ENCODE results near the gene MAST3. TPM values are rescaled to one million over a fixed set of nuclear protein-coding genes. Genes with fewer than 3 reads are reported as not detected.
A peak's percentile ranks its signal among the peaks of the same experiment; 100 is the strongest.

Gene MAST3
- total RNA-seq, 2 donors from 2014 or later, result 5.8 to 7.5 TPM

DNA sequence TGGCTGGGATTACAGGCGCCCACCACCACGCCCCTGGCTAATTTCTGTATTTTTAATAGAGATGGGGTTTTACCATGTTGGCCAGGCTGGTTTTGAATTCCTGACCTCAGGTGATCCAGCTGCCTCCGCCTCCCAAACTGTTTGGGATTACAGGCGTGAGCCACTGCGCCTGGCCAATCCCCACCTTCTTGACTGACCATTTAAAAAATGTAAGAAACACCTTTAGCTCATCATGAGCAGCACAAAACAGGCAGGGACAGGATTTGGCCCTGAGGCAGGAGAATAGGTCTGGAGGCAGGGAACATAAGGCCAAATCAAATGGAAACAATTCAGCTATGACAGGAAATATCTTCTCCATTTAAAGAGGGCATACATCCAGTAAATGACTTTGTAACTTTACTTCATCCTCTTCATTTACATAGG, 94.1 kb downstream of the MAST3 start:
- peaks cover 0 to 22% of the 10 kb centered on the region in 2 donors for H3K4me1 ChIP-seq
- no peaks in the 10 kb centered on the region for H3K27me3 ChIP-seq
- no peaks in the 10 kb centered on the region for H3K9me3 ChIP-seq
- no peak for DNase-seq (ENCODE audit: low spot score)
- H3K4me3 ChIP-seq, result peak overlapping the region; percentile 44 to 59
- peaks cover 16% of the 10 kb centered on the region for H3K36me3 ChIP-seq
- H3K27ac ChIP-seq, result peak overlapping the region; percentile 93 to 98
- TF ChIP-seq, protein P1, sequence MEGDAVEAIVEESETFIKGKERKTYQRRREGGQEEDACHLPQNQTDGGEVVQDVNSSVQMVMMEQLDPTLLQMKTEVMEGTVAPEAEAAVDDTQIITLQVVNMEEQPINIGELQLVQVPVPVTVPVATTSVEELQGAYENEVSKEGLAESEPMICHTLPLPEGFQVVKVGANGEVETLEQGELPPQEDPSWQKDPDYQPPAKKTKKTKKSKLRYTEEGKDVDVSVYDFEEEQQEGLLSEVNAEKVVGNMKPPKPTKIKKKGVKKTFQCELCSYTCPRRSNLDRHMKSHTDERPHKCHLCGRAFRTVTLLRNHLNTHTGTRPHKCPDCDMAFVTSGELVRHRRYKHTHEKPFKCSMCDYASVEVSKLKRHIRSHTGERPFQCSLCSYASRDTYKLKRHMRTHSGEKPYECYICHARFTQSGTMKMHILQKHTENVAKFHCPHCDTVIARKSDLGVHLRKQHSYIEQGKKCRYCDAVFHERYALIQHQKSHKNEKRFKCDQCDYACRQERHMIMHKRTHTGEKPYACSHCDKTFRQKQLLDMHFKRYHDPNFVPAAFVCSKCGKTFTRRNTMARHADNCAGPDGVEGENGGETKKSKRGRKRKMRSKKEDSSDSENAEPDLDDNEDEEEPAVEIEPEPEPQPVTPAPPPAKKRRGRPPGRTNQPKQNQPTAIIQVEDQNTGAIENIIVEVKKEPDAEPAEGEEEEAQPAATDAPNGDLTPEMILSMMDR (IDR thresholded peaks at IDR 0.05), result no peak

DNA sequence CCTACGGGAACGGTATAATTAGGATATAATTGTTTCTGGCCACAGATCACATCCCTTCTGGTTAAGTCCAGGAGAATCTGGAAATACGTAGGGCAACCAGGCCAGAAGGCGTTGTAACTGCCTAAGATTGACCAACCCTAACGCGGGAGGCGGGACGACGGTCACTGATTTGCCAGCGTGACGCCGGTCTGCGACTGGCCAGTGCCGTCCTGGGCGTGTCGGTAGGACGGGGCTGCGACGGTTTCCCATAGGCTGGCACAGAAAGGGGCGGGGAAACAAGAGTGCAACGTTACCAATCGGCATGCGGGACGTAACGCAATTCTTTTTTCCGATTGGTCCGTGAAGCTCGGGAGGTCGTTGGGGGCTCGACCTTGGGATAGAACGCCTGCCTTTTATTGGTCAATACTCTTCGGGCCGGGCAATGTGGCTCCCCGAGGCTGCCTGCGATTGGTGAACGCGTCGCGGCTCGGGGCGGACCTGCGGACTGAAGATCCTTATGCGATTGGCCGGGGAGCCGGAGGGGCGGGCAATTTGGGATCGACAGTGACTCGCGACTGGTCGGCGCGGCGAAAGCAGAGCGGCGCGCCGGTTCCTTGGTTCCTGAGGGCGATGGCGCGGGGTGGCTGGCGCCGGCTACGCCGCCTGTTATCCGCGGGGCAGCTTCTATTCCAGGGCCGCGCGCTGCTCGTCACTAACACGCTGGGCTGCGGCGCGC, 95.3 kb downstream of the MAST3 start, which contains the start of gene MPV17L2:
Gene MPV17L2, plus strand, starts transcription at position 546 of the 715 bp plus-strand sequence. Its CDS starts 64 bp downstream, at position 610.
- TF ChIP-seq, protein P1 (IDR thresholded peaks at IDR 0.05), result no peak
- Histone ChIP-seq H3K36me3 (peaks cover 17% of the 10 kb centered on the region), H3K27me3 (no peaks in the 10 kb centered on the region), H3K27ac (peak within 1 kb of the TSS; percentile 93 to 98), H3K4me1 (peaks cover 0 to 22% of the 10 kb centered on the region in 2 donors), H3K9me3 (no peaks in the 10 kb centered on the region), H3K4me3 (peak within 1 kb of the TSS; percentile 56 to 96)
- DNase-seq (ENCODE audit: low spot score), result peak; percentile 100

DNA sequence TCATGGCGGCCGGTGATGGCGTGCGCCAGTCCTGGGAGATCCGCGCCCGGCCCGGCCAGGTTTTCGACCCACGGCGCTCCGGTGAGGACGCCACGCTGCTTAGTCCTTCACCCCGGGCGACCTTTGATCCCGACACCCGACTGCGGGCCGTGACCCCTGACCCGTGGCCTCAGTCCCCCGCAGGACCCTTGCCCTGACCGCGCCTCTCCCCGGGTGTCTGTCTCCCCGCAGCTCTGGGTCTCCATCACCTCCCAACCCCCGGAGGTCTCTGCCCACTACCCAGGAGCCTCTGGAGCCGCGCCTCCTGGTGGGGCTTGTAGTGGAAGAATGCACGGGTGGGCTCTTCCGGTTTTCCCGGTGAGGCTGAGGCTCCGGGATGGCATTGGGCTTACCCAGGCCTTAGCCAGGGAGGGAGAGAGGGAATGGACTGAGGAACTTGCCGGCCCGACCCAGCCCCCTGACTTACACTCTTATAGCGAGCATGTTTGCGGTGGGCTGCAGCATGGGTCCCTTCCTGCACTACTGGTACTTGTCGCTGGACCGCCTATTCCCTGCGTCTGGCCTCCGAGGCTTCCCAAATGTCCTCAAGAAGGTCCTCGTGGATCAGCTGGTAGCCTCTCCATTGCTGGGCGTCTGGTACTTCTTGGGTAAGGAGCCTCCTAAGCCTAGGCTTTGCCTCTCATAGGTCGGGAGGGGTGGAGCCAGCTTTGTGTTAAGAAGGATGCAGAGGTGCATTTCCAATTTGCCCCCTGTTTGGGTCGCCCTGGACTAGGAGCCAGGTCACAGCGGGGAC, 96.0 kb downstream of the MAST3 start:
- no peak for DNase-seq (ENCODE audit: low spot score)
- Histone ChIP-seq H3K36me3 (peaks cover 25% of the 10 kb centered on the region), H3K9me3 (no peaks in the 10 kb centered on the region), H3K4me3 (peak overlapping the region; percentile 56 to 96), H3K27ac (peak overlapping the region; percentile 79 to 84), H3K27me3 (no peaks in the 10 kb centered on the region), H3K4me1 (peaks cover 0 to 22% of the 10 kb centered on the region in 2 donors)
- TF ChIP-seq, protein P1 (IDR thresholded peaks at IDR 0.05), result no peak

DNA sequence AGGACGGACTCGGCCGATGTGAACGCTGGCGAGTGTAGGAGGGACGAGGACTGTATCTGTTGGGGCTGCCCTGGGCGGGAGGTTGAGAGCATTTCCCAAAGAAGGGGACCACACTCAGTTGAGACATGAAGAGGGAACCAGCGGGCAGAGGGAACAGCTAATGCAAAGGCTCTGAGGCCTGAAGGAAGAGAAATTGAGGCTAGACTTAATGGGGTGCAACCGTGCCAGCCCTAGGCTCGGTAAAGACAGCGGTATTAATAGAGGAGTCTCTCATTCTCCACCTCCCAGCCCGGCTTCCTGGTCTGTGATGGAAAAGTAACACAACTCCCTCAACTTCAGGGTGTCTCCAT, 96.6 kb downstream of the MAST3 start:
- TF ChIP-seq, protein P1 (IDR thresholded peaks at IDR 0.05), result no peak
- peaks cover 29% of the 10 kb centered on the region for H3K36me3 ChIP-seq
- no peak for DNase-seq (ENCODE audit: low spot score)
- H3K9me3 ChIP-seq, result no peaks in the 10 kb centered on the region
- H3K4me1 ChIP-seq, result peaks cover 0 to 22% of the 10 kb centered on the region in 2 donors
- H3K4me3 ChIP-seq, result peak overlapping the region; percentile 56 to 96
- H3K27me3 ChIP-seq, result no peaks in the 10 kb centered on the region
- peak overlapping the region in 1 of 2 donors; percentile 42 for H3K27ac ChIP-seq

DNA sequence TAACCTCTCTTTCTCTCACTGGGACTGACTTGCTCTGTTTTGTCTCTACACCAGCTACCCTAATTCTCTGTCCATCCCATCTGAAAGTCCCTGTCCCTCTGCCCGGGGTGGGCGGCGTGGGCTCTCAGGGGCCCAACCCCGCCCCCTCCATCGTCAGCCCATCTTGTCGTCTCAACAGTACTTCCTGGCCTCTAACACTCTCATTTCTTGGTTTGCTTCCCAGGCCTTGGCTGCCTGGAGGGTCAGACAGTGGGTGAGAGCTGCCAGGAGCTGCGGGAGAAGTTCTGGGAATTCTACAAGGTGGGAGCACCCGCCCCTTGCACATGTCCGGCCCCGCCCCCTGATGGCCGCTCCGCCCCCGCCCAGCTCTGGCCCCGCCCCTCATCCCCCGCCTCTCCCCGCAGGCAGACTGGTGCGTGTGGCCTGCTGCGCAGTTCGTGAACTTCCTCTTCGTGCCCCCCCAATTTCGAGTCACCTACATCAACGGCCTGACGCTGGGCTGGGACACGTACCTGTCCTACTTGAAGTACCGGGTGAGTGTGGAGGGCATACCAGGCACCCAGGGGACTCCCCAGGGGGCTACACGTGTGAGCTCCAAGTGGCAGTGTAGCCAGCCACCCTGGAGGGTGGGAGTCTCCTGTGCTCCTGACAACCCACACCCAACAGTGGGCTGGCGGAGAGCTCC, 97.1 kb downstream of the MAST3 start:
- H3K27ac ChIP-seq, result peak overlapping the region in 1 of 2 donors; percentile 42

More for the DNA sequence above, 97.1 kb downstream of the MAST3 start:
- TF ChIP-seq, protein P1 (IDR thresholded peaks at IDR 0.05), result no peak
- peaks cover 0 to 22% of the 10 kb centered on the region in 2 donors for H3K4me1 ChIP-seq
- no peak for DNase-seq (ENCODE audit: low spot score)
- H3K4me3 ChIP-seq, result no peak overlapping the region
- H3K36me3 ChIP-seq, result peaks cover 33% of the 10 kb centered on the region
- no peaks in the 10 kb centered on the region for H3K9me3 ChIP-seq
- no peaks in the 10 kb centered on the region for H3K27me3 ChIP-seq

Measured in right atrium auricular region (tissue), 2 donors.